Kidney (tissue), 14 donors: ENCODE results near the gene SHISA6. TPM values are rescaled to one million over a fixed set of nuclear protein-coding genes. Genes with fewer than 3 reads are reported as not detected.

Experiments
- DNase-seq, 5 donors: peaks; one replicate each; pipeline ENCODE4 v3.0.0-alpha.2; 2013 to 2020
- FAIRE-seq: peaks from 2 replicates; lab custom pipeline; 2012; peaks lifted over from hg19 to GRCh38; lab: Jason Lieb, UNC
- H3K27ac ChIP-seq, 2 donors: one replicate each; pipeline ENCODE4 v1.7.0; 2013; ENCODE audit warnings: low read depth in 2 of 2, low read length in 2 of 2, inconsistent platforms in 1 of 2
- H3K27me3 ChIP-seq: one replicate; pipeline ENCODE4 v1.7.1; 2013; ENCODE audit warnings: low read length, inconsistent platforms; ENCODE audit not compliant: control insufficient read depth, insufficient read depth
- H3K36me3 ChIP-seq, 3 donors: one replicate each; pipeline versions ENCODE4 v1.7.0 to v1.7.1; 2013; ENCODE audit warnings: low read length in 3 of 3, control low read depth in 1 of 3, inconsistent platforms in 1 of 3; ENCODE audit not compliant: insufficient read depth in 3 of 3, control insufficient read depth in 2 of 3
- H3K4me1 ChIP-seq, 3 donors: one replicate each; pipeline versions ENCODE4 v1.7.0 to v1.7.1; 2013; ENCODE audit warnings: low read length in 3 of 3, inconsistent platforms in 1 of 3, low read depth in 1 of 3; ENCODE audit not compliant: control insufficient read depth in 2 of 3, insufficient read depth in 2 of 3
- H3K4me3 ChIP-seq, 3 donors: one replicate each; pipeline versions ENCODE4 v1.7.0 to v1.8.1; 2013; ENCODE audit warnings: low read length in 3 of 3, control low read depth in 1 of 3, inconsistent platforms in 1 of 3
- H3K9ac ChIP-seq, 3 donors: one replicate each; pipeline versions ENCODE4 v1.7.0 to v1.7.1; 2013; ENCODE audit warnings: low read length in 3 of 3, control low read depth in 1 of 3, inconsistent platforms in 1 of 3
- H3K9me3 ChIP-seq, 3 donors: one replicate each; pipeline versions ENCODE4 v1.7.0 to v1.7.1; 2013; ENCODE audit warnings: low read length in 3 of 3, control low read depth in 1 of 3, inconsistent platforms in 1 of 3; ENCODE audit not compliant: control insufficient read depth in 2 of 3, insufficient read depth in 1 of 3
- intact Hi-C: fragments of 100-400 bp; cut with DNase I; formaldehyde crosslinking; loops from one replicate; pipeline ENCODE4 v1.11.1; 2022
- polyA plus RNA-seq: library from polyadenylated mRNA; stranded (reverse); fragments of 350-450 nt; fragmentation: Illumina TruSeq; extraction: RNeasy Lipid Tissue Mini Kit (QIAGEN cat#74804); gene quantifications from one replicate; pipeline ENCODE4 v1.2.3, GENCODE V29; 2014; ENCODE audit warnings: low read depth, low replicate concordance; ENCODE audit not compliant: insufficient read depth
- total RNA-seq: library from RNA; stranded (reverse); fragmentation: NEBNext Ultra II Directional; extraction: Animal tissue kit (Norgen Biotek cat#: 25700); gene quantifications from one replicate; pipeline ENCODE4 v1.2.1, GENCODE V29; 2021
- TF ChIP-seq, protein P1 (sequence below): IDR thresholded peaks from 3 replicates; pipeline ENCODE4 v1.5.1; 2012; ENCODE audit warnings: mild to moderate bottlenecking, moderate library complexity, borderline replicate concordance; ENCODE audit not compliant: insufficient read depth; ENCODE audit errors: extremely low read depth
- donor health status: control.
- donor health status: control.
- donor health status: control.
- donor health status: control.
- donor health status: control.
- donor health status: DM: yes; HTN: yes; CAD: no.
- donor health status: Normal renal cell carcinoma (clear cell type).

Gene SHISA6
- total and polyA plus RNA-seq, 2 donors from 2014 or later = 0.84 to 1.0 TPM

DNA sequence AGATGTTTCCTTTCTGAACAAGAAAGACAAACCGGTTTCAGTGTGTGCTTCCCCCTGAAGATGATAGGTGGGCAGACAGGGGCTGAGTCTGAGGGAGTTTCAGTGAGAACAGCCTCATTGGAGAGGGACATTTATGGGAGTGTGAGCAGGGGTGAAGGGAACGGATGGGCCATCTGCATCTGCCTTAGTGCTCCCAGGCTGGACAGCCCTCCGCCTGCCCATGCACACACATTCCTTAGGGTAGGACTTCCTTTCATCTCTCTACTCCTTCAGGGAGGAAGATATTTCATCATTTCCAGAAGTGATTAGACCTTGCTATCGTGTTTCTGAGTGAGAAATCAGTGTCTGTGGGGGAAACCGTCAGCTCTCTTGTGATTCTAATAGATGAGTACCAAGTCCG, 3.8 kb downstream of the SHISA6 start:
- no peaks in the 10 kb centered on the region for H3K36me3 ChIP-seq
- TF ChIP-seq, protein P1, sequence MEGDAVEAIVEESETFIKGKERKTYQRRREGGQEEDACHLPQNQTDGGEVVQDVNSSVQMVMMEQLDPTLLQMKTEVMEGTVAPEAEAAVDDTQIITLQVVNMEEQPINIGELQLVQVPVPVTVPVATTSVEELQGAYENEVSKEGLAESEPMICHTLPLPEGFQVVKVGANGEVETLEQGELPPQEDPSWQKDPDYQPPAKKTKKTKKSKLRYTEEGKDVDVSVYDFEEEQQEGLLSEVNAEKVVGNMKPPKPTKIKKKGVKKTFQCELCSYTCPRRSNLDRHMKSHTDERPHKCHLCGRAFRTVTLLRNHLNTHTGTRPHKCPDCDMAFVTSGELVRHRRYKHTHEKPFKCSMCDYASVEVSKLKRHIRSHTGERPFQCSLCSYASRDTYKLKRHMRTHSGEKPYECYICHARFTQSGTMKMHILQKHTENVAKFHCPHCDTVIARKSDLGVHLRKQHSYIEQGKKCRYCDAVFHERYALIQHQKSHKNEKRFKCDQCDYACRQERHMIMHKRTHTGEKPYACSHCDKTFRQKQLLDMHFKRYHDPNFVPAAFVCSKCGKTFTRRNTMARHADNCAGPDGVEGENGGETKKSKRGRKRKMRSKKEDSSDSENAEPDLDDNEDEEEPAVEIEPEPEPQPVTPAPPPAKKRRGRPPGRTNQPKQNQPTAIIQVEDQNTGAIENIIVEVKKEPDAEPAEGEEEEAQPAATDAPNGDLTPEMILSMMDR = no peak
- H3K4me3 ChIP-seq = no peak overlapping the region
- DNase-seq (peak in 3 of 5 donors; percentile 30 to 62 (median 45)), FAIRE-seq (no peak)
- intact Hi-C loops = no loop called here
- peaks cover 21% of the 10 kb centered on the region for H3K27me3 ChIP-seq
- no peaks in the 10 kb centered on the region for H3K9me3 ChIP-seq
- no peak overlapping the region for H3K9ac ChIP-seq
- peaks cover 0 to 2% (median 0%) of the 10 kb centered on the region in 3 donors for H3K4me1 ChIP-seq
- H3K27ac ChIP-seq = no peak overlapping the region

DNA sequence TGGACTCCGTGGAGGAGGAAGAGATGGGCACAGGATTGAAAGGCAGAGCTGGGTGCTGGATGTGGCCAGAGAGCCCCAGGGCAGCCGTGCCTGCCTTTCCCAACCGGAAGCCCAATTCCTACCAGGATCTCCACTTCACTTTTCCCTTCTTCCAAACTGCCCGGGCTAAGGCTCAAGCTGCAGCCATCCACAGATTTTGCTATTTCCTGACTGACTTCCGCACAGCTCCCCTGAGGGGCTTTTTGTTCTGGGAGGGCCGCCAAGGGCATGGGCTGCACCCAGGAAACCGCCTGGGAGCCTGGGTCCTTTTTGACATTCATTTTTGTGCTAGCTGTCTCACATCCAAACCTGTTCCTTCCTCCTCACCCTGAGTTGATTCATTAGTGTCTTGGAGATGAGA, 4.2 kb downstream of the SHISA6 start:
- Histone ChIP-seq H3K27me3 (peaks cover 19% of the 10 kb centered on the region), H3K36me3 (no peaks in the 10 kb centered on the region), H3K4me1 (peaks cover 0 to 2% (median 0%) of the 10 kb centered on the region in 3 donors), H3K27ac (no peak overlapping the region), H3K9me3 (no peaks in the 10 kb centered on the region), H3K4me3 (no peak overlapping the region), H3K9ac (no peak overlapping the region)
- intact Hi-C loops = no loop called here
- DNase-seq = peak in 1 of 5 donors; percentile 6
- no peak for FAIRE-seq
- TF ChIP-seq, protein P1 = no peak

DNA sequence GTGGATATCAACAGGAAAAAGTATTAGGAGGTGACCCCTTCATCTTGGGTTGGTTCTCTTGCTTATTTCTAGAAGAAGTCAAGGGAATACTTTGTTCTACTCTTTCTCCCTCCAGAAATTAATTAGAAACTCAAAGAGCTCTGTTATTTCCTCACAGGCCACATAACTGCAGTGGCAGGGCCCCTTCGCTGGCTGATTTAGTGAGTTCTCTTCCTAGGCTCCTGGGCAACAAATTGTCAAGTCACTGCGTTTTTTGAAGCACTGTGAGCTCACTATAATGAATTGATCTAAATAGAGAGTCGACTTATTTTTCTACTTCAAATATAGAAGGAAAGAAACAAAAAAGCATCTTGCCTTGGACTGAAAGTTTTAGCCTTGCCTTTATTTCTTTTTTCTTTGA, 4.8 kb downstream of the SHISA6 start:
- peaks cover 0 to 6% (median 0%) of the 10 kb centered on the region in 3 donors for H3K4me1 ChIP-seq
- DNase-seq (no peak), FAIRE-seq (no peak)
- H3K9ac ChIP-seq = no peak overlapping the region
- peaks cover 19% of the 10 kb centered on the region for H3K27me3 ChIP-seq
- H3K4me3 ChIP-seq = no peak overlapping the region
- intact Hi-C loops = no loop called here
- H3K9me3 ChIP-seq = no peaks in the 10 kb centered on the region
- no peak overlapping the region for H3K27ac ChIP-seq
- H3K36me3 ChIP-seq = no peaks in the 10 kb centered on the region
- TF ChIP-seq, protein P1 = no peak

DNA sequence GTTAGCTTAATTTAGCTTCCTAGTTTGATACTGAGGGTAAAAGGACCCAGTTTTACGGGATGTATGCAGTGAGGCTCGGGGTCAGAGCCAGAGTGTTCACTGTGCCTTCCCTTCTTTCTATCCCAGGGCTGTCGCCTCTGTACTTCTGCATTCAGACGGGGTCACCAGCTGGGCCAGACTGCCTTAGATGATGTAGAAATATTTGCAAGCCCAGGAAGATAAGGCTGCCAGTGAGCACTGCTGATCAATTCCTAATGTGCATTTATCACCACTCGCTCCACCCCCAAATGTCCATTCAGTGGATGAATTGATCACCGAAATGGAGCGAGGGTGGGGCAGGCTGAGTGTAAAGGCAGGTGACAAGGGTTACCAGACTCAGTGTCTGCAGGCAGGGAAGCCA, 9.1 kb downstream of the SHISA6 start:
- intact Hi-C loops = no loop called here
- H3K27me3 ChIP-seq = no peaks in the 10 kb centered on the region
- TF ChIP-seq, protein P1 = no peak
- H3K36me3 ChIP-seq = no peaks in the 10 kb centered on the region
- FAIRE-seq = no peak
- no peak for DNase-seq
- H3K9ac ChIP-seq = no peak overlapping the region
- H3K4me3 ChIP-seq = no peak overlapping the region
- H3K9me3 ChIP-seq = no peaks in the 10 kb centered on the region
- peaks cover 0 to 6% (median 0%) of the 10 kb centered on the region in 3 donors for H3K4me1 ChIP-seq
- no peak overlapping the region for H3K27ac ChIP-seq
